WTC11 (cell line): ENCODE measurements around the gene CHPT1. TPM values are rescaled to one million over a fixed set of nuclear protein-coding genes. Genes with fewer than 3 reads are reported as not detected.

Experiments used
- ATAC-seq: fragments of 200-7000 bp; cut with Tn5 transposase; 2 replicates; pipeline ENCODE4 v1.10.0; 2021; ENCODE audit warnings: mild to moderate bottlenecking, moderate library complexity
- CTCF ChIA-PET: fragments of 300-600 bp; sonication (Branson Sonifier 250); formaldehyde crosslinking; loops from one replicate; lab custom pipeline; 2021; ENCODE audit warnings: antibody characterized with exemption; lab: Charles Lee
- POLR2A ChIA-PET: fragments of 350-600 bp; sonication (Branson Sonifier 250); formaldehyde crosslinking; loops from one replicate; lab custom pipeline; 2021; ENCODE audit warnings: antibody characterized with exemption; lab: Charles Lee
- DNase-seq: peaks from one replicate; pipeline ENCODE4 v3.0.0; 2021; ENCODE audit warnings: low spot score
- H3K27ac Mint-ChIP-seq: 2 replicates; pipeline ENCODE4 v1.8.0; 2021; ENCODE audit warnings: mixed read lengths
- H3K27me3 Mint-ChIP-seq: 2 replicates; pipeline ENCODE4 v1.8.0; 2021; ENCODE audit warnings: low read depth, mild to moderate bottlenecking, moderate library complexity, mixed read lengths
- H3K36me3 Mint-ChIP-seq: 2 replicates; pipeline ENCODE4 v1.8.0; 2021; ENCODE audit warnings: mixed read lengths
- H3K4me1 Mint-ChIP-seq: 2 replicates; pipeline ENCODE4 v1.8.0; 2022; ENCODE audit warnings: mixed read lengths
- H3K4me3 Mint-ChIP-seq: 2 replicates; pipeline ENCODE4 v1.8.0; 2021; ENCODE audit warnings: mild to moderate bottlenecking, moderate library complexity, mixed read lengths
- H3K9me3 Mint-ChIP-seq: 2 replicates; pipeline ENCODE4 v1.8.0; 2021; ENCODE audit warnings: mixed read lengths
- ATF1 ChIP-seq: sonication (generic); formaldehyde crosslinking; IDR thresholded peaks from 2 replicates; pipeline ENCODE4 v1.8.1; 2023; ENCODE audit warnings: mild to moderate bottlenecking, moderate library complexity, missing genetic modification reagents
- ESRRA ChIP-seq: sonication (generic); formaldehyde crosslinking; IDR thresholded peaks from 2 replicates; pipeline ENCODE4 v1.8.1; 2022; ENCODE audit warnings: mild to moderate bottlenecking, missing genetic modification reagents, borderline replicate concordance
- GRHL2 ChIP-seq: fragments of 250-450 bp; sonication (Bioruptor Pico); IDR thresholded peaks from 2 replicates; pipeline ENCODE4 v1.8.0; 2022; ENCODE audit warnings: mild to moderate bottlenecking, moderate library complexity; ENCODE audit not compliant: insufficient replicate concordance, severe bottlenecking
- JAZF1 ChIP-seq: fragments of 250-450 bp; sonication (Bioruptor Pico); IDR thresholded peaks from 2 replicates; pipeline ENCODE4 v1.9.0; 2021; ENCODE audit warnings: moderate library complexity, mild to moderate bottlenecking, inconsistent platforms
- KAT7 ChIP-seq: sonication (generic); formaldehyde crosslinking; IDR thresholded peaks from 2 replicates; pipeline ENCODE4 v1.8.1; 2023; ENCODE audit warnings: missing genetic modification reagents, mild to moderate bottlenecking, borderline replicate concordance
- NR2C2 ChIP-seq: sonication (generic); formaldehyde crosslinking; IDR thresholded peaks from 2 replicates; pipeline ENCODE4 v1.8.0; 2022; ENCODE audit warnings: mild to moderate bottlenecking, missing genetic modification reagents
- PRRX2 ChIP-seq: fragments of 250-450 bp; sonication (Bioruptor Pico); IDR thresholded peaks from 2 replicates; pipeline ENCODE4 v1.8.0; 2021; ENCODE audit warnings: mild to moderate bottlenecking
- SOX15 ChIP-seq: fragments of 250-450 bp; sonication (Bioruptor Pico); IDR thresholded peaks from 2 replicates; pipeline ENCODE4 v1.9.0; 2021; ENCODE audit warnings: mild to moderate bottlenecking
- ZBTB21 ChIP-seq: sonication (generic); formaldehyde crosslinking; IDR thresholded peaks from 2 replicates; pipeline ENCODE4 v1.8.1; 2023; ENCODE audit warnings: mild to moderate bottlenecking, missing genetic modification reagents, borderline replicate concordance
- ZNF317 ChIP-seq: sonication (generic); formaldehyde crosslinking; IDR thresholded peaks from 2 replicates; pipeline ENCODE4 v1.8.1; 2023; ENCODE audit warnings: low read depth, mild to moderate bottlenecking, moderate library complexity, missing genetic modification reagents, borderline replicate concordance
- ZNF423 ChIP-seq: fragments of 250-450 bp; sonication (Bioruptor Pico); IDR thresholded peaks from 2 replicates; pipeline ENCODE4 v2.1.2; 2022; ENCODE audit warnings: mild to moderate bottlenecking, moderate library complexity
- total RNA-seq: library from RNA; stranded (reverse); gene quantifications from 3 replicates; pipeline ENCODE4 v1.2.3, GENCODE V29; 2021
- TF ChIP-seq, protein P1 (sequence below): sonication (generic); formaldehyde crosslinking; IDR thresholded peaks from 2 replicates; pipeline ENCODE4 v1.8.1; 2022; ENCODE audit warnings: low read depth, missing genetic modification reagents, borderline replicate concordance
- TF ChIP-seq, protein P2 (sequence below): sonication (generic); formaldehyde crosslinking; IDR thresholded peaks from 2 replicates; pipeline ENCODE4 v1.8.0; 2023; ENCODE audit warnings: mild to moderate bottlenecking, missing genetic modification reagents
- TF ChIP-seq, protein P3 (sequence below): sonication (generic); formaldehyde crosslinking; conservative IDR thresholded peaks from 2 replicates; pipeline ENCODE4 v1.8.1; 2023; ENCODE audit warnings: mild to moderate bottlenecking, low read depth, missing genetic modification reagents, moderate library complexity
- TF ChIP-seq, protein P4 (sequence below): sonication (generic); formaldehyde crosslinking; IDR thresholded peaks from 2 replicates; pipeline ENCODE4 v1.8.0; 2022; ENCODE audit warnings: mild to moderate bottlenecking, missing genetic modification reagents
- TF ChIP-seq, protein P5 (sequence below): fragments of 250-450 bp; sonication (Bioruptor Pico); IDR thresholded peaks from 2 replicates; pipeline ENCODE4 v2.1.2; 2022; ENCODE audit warnings: mild to moderate bottlenecking, moderate library complexity
- TF ChIP-seq, protein P6 (sequence below): fragments of 250-450 bp; sonication (Bioruptor Pico); conservative IDR thresholded peaks from 2 replicates; pipeline ENCODE4 v1.9.0; 2021; ENCODE audit warnings: mild to moderate bottlenecking
- TF ChIP-seq, protein P7 (sequence below): sonication (generic); formaldehyde crosslinking; IDR thresholded peaks from 2 replicates; pipeline ENCODE4 v1.8.0; 2022; ENCODE audit warnings: missing genetic modification reagents
- TF ChIP-seq, protein P8 (sequence below): fragments of 250-450 bp; sonication (Bioruptor Pico); IDR thresholded peaks from 2 replicates; pipeline ENCODE4 v1.9.0; 2021; ENCODE audit warnings: mild to moderate bottlenecking

The CHPT1 gene
- total RNA-seq, 1 experiment from 2014 or later, result 19.1 TPM

DNA sequence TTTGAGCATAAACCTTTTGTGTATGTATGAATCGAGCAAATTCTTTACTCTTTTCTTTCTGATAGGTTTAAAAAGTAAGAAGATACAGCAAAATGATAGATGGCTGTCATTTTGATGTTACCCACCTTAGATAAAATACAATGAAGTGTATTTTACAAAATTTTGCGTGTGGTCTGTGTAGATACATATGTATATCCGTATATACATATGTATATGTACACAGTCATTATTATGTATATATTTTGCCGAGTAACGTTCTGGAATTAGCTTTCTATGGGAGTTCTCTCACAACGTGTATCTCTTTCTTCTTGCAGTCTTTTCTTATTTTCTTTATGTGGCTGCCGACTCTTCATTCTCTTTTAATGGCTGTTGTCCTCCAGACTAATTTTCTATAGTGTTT lies 32.4 kb upstream of the CHPT1 start (continued):
- TF ChIP-seq, protein P1, sequence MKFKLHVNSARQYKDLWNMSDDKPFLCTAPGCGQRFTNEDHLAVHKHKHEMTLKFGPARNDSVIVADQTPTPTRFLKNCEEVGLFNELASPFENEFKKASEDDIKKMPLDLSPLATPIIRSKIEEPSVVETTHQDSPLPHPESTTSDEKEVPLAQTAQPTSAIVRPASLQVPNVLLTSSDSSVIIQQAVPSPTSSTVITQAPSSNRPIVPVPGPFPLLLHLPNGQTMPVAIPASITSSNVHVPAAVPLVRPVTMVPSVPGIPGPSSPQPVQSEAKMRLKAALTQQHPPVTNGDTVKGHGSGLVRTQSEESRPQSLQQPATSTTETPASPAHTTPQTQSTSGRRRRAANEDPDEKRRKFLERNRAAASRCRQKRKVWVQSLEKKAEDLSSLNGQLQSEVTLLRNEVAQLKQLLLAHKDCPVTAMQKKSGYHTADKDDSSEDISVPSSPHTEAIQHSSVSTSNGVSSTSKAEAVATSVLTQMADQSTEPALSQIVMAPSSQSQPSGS, result no peak
- no peak for TF ChIP-seq ESRRA (CRISPR knock-in tag)
- TF ChIP-seq, protein P2, sequence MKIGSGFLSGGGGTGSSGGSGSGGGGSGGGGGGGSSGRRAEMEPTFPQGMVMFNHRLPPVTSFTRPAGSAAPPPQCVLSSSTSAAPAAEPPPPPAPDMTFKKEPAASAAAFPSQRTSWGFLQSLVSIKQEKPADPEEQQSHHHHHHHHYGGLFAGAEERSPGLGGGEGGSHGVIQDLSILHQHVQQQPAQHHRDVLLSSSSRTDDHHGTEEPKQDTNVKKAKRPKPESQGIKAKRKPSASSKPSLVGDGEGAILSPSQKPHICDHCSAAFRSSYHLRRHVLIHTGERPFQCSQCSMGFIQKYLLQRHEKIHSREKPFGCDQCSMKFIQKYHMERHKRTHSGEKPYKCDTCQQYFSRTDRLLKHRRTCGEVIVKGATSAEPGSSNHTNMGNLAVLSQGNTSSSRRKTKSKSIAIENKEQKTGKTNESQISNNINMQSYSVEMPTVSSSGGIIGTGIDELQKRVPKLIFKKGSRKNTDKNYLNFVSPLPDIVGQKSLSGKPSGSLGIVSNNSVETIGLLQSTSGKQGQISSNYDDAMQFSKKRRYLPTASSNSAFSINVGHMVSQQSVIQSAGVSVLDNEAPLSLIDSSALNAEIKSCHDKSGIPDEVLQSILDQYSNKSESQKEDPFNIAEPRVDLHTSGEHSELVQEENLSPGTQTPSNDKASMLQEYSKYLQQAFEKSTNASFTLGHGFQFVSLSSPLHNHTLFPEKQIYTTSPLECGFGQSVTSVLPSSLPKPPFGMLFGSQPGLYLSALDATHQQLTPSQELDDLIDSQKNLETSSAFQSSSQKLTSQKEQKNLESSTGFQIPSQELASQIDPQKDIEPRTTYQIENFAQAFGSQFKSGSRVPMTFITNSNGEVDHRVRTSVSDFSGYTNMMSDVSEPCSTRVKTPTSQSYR (CRISPR knock-in tag), result no peak
- TF ChIP-seq SOX15 (CRISPR knock-in tag), result no peak

DNA sequence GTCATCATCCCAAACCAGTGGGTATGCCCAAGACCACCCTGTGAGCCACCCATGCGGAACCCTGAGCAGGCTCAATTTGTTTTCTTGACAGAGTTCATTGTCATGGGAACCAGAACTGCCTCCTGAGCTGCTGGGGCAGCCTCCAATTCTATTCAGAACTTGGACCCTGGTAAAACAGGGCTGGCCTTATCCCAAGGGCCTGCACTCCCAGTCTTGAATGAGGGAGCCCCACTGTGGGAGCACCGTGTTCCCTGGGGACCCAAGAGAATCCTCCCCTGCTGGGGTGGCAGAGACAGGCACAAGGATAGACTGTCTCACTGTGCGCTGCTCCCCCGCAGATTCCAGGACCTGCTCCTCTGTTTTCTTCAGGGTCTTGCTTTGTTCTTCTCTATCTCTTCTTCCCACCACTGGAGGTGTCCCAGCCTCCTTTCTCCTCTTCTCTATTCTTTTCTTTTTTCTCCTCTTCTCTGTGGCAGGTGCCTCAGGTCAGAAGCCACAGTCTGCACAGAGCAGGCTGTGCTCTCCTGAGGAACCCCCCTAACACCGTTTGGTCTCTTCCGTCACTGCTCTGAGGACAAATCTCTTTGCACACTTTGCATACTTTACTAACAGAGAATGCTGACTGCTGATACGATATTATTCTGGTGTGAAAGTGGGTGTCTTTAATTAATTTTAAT lies 31.2 kb upstream of the CHPT1 start:
- no peaks in the 10 kb centered on the region for H3K9me3 Mint-ChIP-seq
- H3K27ac Mint-ChIP-seq, result no peak overlapping the region; the same call in 1 of the 2 replicates
- CTCF ChIA-PET, result interaction anchor here (0.6 kb wide), 1 partner anchor 26 kb away, joined by 5 read pairs; no protein-coding TSS in a partner anchor
- DNase-seq, result no peak
- POLR2A ChIA-PET, result no interaction called here
- no peak overlapping the region for H3K4me3 Mint-ChIP-seq
- H3K4me1 Mint-ChIP-seq, result peaks cover 30% of the 10 kb centered on the region
- H3K36me3 Mint-ChIP-seq, result no peaks in the 10 kb centered on the region
- peaks cover 3% of the 10 kb centered on the region; the same call in 1 of the 2 replicates for H3K27me3 Mint-ChIP-seq
- peak; percentile 46 for ATAC-seq
- TF ChIP-seq KAT7 (CRISPR knock-in tag), result no peak
- TF ChIP-seq, protein P3, sequence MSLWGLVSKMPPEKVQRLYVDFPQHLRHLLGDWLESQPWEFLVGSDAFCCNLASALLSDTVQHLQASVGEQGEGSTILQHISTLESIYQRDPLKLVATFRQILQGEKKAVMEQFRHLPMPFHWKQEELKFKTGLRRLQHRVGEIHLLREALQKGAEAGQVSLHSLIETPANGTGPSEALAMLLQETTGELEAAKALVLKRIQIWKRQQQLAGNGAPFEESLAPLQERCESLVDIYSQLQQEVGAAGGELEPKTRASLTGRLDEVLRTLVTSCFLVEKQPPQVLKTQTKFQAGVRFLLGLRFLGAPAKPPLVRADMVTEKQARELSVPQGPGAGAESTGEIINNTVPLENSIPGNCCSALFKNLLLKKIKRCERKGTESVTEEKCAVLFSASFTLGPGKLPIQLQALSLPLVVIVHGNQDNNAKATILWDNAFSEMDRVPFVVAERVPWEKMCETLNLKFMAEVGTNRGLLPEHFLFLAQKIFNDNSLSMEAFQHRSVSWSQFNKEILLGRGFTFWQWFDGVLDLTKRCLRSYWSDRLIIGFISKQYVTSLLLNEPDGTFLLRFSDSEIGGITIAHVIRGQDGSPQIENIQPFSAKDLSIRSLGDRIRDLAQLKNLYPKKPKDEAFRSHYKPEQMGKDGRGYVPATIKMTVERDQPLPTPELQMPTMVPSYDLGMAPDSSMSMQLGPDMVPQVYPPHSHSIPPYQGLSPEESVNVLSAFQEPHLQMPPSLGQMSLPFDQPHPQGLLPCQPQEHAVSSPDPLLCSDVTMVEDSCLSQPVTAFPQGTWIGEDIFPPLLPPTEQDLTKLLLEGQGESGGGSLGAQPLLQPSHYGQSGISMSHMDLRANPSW (CRISPR knock-in tag), result no peak
- TF ChIP-seq, protein P4, sequence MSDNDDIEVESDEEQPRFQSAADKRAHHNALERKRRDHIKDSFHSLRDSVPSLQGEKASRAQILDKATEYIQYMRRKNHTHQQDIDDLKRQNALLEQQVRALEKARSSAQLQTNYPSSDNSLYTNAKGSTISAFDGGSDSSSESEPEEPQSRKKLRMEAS (CRISPR knock-in tag), result no peak
- TF ChIP-seq, protein P5, sequence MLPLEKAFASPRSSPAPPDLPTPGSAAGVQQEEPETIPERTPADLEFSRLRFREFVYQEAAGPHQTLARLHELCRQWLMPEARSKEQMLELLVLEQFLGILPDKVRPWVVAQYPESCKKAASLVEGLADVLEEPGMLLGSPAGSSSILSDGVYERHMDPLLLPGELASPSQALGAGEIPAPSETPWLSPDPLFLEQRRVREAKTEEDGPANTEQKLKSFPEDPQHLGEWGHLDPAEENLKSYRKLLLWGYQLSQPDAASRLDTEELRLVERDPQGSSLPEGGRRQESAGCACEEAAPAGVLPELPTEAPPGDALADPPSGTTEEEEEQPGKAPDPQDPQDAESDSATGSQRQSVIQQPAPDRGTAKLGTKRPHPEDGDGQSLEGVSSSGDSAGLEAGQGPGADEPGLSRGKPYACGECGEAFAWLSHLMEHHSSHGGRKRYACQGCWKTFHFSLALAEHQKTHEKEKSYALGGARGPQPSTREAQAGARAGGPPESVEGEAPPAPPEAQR (CRISPR knock-in tag), result no peak
- TF ChIP-seq ZNF317 (CRISPR knock-in tag), result no peak
- TF ChIP-seq, protein P6, sequence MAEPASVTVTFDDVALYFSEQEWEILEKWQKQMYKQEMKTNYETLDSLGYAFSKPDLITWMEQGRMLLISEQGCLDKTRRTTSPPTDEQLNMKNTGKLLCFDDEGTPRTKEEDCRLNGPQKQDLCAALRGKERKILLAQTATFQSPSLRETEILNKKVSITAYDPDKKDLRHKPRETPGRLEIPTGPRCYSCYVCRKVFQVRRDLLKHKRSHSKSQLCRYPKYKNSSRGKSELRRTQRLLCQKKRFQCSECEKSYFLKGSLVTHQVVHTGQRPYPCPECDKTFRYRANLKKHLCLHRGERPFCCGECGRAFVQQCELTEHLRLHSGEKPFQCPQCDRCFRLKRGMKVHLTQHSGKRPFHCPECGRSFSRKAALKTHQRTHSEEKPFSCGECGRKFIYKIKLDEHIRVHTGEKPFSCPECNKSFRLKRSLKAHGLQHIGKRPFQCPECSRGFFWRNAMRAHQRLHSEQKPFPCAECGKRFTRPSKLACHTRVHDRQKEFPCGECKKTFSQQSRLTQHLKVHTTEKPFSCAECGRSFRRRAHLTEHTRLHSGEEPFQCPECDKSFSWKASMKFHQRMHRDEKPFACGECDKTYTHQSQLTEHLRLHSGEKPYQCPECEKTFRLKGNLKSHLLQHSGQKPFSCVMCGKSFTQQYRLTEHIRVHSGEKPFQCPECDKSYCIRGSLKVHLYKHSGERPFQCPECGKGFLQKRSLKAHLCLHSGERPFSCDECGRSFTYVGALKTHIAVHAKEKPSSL, result no peak
- no peak for TF ChIP-seq ATF1 (CRISPR knock-in tag)
- TF ChIP-seq NR2C2 (CRISPR knock-in tag), result no peak
- no peak for TF ChIP-seq ZNF423 (CRISPR knock-in tag)
- TF ChIP-seq ZBTB21, result no peak
- no peak for TF ChIP-seq JAZF1 (CRISPR knock-in tag)
- TF ChIP-seq SOX15 (CRISPR knock-in tag), result no peak
- TF ChIP-seq, protein P7, sequence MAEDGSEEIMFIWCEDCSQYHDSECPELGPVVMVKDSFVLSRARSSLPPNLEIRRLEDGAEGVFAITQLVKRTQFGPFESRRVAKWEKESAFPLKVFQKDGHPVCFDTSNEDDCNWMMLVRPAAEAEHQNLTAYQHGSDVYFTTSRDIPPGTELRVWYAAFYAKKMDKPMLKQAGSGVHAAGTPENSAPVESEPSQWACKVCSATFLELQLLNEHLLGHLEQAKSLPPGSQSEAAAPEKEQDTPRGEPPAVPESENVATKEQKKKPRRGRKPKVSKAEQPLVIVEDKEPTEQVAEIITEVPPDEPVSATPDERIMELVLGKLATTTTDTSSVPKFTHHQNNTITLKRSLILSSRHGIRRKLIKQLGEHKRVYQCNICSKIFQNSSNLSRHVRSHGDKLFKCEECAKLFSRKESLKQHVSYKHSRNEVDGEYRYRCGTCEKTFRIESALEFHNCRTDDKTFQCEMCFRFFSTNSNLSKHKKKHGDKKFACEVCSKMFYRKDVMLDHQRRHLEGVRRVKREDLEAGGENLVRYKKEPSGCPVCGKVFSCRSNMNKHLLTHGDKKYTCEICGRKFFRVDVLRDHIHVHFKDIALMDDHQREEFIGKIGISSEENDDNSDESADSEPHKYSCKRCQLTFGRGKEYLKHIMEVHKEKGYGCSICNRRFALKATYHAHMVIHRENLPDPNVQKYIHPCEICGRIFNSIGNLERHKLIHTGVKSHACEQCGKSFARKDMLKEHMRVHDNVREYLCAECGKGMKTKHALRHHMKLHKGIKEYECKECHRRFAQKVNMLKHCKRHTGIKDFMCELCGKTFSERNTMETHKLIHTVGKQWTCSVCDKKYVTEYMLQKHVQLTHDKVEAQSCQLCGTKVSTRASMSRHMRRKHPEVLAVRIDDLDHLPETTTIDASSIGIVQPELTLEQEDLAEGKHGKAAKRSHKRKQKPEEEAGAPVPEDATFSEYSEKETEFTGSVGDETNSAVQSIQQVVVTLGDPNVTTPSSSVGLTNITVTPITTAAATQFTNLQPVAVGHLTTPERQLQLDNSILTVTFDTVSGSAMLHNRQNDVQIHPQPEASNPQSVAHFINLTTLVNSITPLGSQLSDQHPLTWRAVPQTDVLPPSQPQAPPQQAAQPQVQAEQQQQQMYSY (CRISPR knock-in tag), result no peak
- TF ChIP-seq, protein P8, sequence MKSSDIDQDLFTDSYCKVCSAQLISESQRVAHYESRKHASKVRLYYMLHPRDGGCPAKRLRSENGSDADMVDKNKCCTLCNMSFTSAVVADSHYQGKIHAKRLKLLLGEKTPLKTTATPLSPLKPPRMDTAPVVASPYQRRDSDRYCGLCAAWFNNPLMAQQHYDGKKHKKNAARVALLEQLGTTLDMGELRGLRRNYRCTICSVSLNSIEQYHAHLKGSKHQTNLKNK (CRISPR knock-in tag), result no peak
- TF ChIP-seq PRRX2 (CRISPR knock-in tag), result no peak
- TF ChIP-seq GRHL2, result no peak
